GM21528 (cell line): Measurements from ENCODE around the gene HCN1.
"Not testable (repeated sequence)": the region's sequence is repeated elsewhere in the genome, so short reads cannot be mapped to it uniquely, and the experiment has no call there.

Experiments
- ATAC-seq: cut with Tn5 transposase; IDR thresholded peaks from one replicate; pipeline ENCODE4 v1.9.1; 2021; ENCODE audit warnings: mild to moderate bottlenecking, moderate library complexity; ENCODE audit not compliant: unreplicated experiment, low FRiP score

HCN1 gene

GRCh38 chr5:45312627-45313026, 383.6 kb downstream of the HCN1 start:
- not testable (repeated sequence) for ATAC-seq

- ATAC-seq, result no peak
Measured at GRCh38 chr5:45295231-45295630, 400.9 kb downstream of the HCN1 start.

GRCh38 chr5:45288746-45289145, 407.4 kb downstream of the HCN1 start:
- ATAC-seq, result no peak

- no peak for ATAC-seq
Measured at GRCh38 chr5:45284436-45284835, 411.7 kb downstream of the HCN1 start.

GRCh38 chr5:45281081-45281480, 415.1 kb downstream of the HCN1 start:
- no peak for ATAC-seq

GRCh38 chr5:45279109-45279508, 417.1 kb downstream of the HCN1 start:
- no peak for ATAC-seq

- ATAC-seq, result no peak
Measured at GRCh38 chr5:45277860-45278259, 418.3 kb downstream of the HCN1 start.

GRCh38 chr5:45274241-45274640, 421.9 kb downstream of the HCN1 start:
- no peak for ATAC-seq

GRCh38 chr5:45271626-45272025, 424.6 kb downstream of the HCN1 start:
- no peak for ATAC-seq

- no peak for ATAC-seq
Measured at GRCh38 chr5:45264447-45264846, 431.7 kb downstream of the HCN1 start.

GRCh38 chr5:45262061-45262590, 434.1 kb downstream of the HCN1 start:
- ATAC-seq, result no peak

- no peak for ATAC-seq
Measured at GRCh38 chr5:45261125-45261524, 435.1 kb downstream of the HCN1 start.

GRCh38 chr5:45260292-45260691, 435.9 kb downstream of the HCN1 start:
- no peak for ATAC-seq

- no peak for ATAC-seq
Measured at GRCh38 chr5:45252978-45253377, 443.2 kb downstream of the HCN1 start.

- no peak for ATAC-seq
Measured at GRCh38 chr5:45252541-45252940, 443.6 kb downstream of the HCN1 start.

- no peak for ATAC-seq
Measured at GRCh38 chr5:45225571-45226031, 470.6 kb downstream of the HCN1 start.

- ATAC-seq, result no peak
Measured at GRCh38 chr5:45205403-45205961, 490.7 kb downstream of the HCN1 start.
